HG02981 (cell line): Measurements from ENCODE around the gene TMTC1.

Experiments
- ATAC-seq: cut with Tn5 transposase; IDR thresholded peaks from one replicate; pipeline ENCODE4 v1.9.1; 2021; ENCODE audit warnings: mild to moderate bottlenecking, moderate library complexity; ENCODE audit not compliant: unreplicated experiment

TMTC1 gene

GRCh38 chr12:29741342-29742241 is 42.1 kb downstream of the TMTC1 start:
- ATAC-seq = no peak

- ATAC-seq = no peak
Measured at GRCh38 chr12:29739279-29739991, 44.3 kb downstream of the TMTC1 start.

- no peak for ATAC-seq
Measured at GRCh38 chr12:29738365-29738764, 45.4 kb downstream of the TMTC1 start.

GRCh38 chr12:29737644-29738043 is 46.1 kb downstream of the TMTC1 start:
- no peak for ATAC-seq

GRCh38 chr12:29735604-29736003 is 48.1 kb downstream of the TMTC1 start:
- no peak for ATAC-seq

- ATAC-seq = no peak
Measured at GRCh38 chr12:29734734-29735133, 49.0 kb downstream of the TMTC1 start.

- no peak for ATAC-seq
Measured at GRCh38 chr12:29734305-29734704, 49.4 kb downstream of the TMTC1 start.

GRCh38 chr12:29733501-29733900 is 50.2 kb downstream of the TMTC1 start:
- ATAC-seq = no peak

GRCh38 chr12:29733060-29733459 is 50.7 kb downstream of the TMTC1 start:
- no peak for ATAC-seq

GRCh38 chr12:29732593-29732992 is 51.1 kb downstream of the TMTC1 start:
- ATAC-seq = no peak

- ATAC-seq = no peak
Measured at GRCh38 chr12:29732191-29732590, 51.6 kb downstream of the TMTC1 start.

- ATAC-seq = no peak
Measured at GRCh38 chr12:29731591-29731990, 52.2 kb downstream of the TMTC1 start.

GRCh38 chr12:29730481-29730880 is 53.3 kb downstream of the TMTC1 start:
- no peak for ATAC-seq

GRCh38 chr12:29728030-29728429 is 55.7 kb downstream of the TMTC1 start:
- no peak for ATAC-seq

- ATAC-seq = no peak
Measured at GRCh38 chr12:29726741-29727348, 56.9 kb downstream of the TMTC1 start.

GRCh38 chr12:29726321-29726692 is 57.4 kb downstream of the TMTC1 start:
- ATAC-seq = no peak

- no peak for ATAC-seq
Measured at GRCh38 chr12:29725587-29726320, 58.0 kb downstream of the TMTC1 start.

- ATAC-seq = no peak
Measured at GRCh38 chr12:29722164-29722563, 61.6 kb downstream of the TMTC1 start.

- ATAC-seq = no peak
Measured at GRCh38 chr12:29719381-29719780, 64.4 kb downstream of the TMTC1 start.

GRCh38 chr12:29717540-29718100 is 66.1 kb downstream of the TMTC1 start:
- no peak for ATAC-seq

- no peak for ATAC-seq
Measured at GRCh38 chr12:29714966-29715365, 68.8 kb downstream of the TMTC1 start.
